Muscle of arm (tissue), 12 donors: ENCODE data around the gene RGS3. TPM values are rescaled to one million over a fixed set of nuclear protein-coding genes. Genes with fewer than 3 reads are reported as not detected.
"Not testable (repeated sequence)": the region's sequence is repeated elsewhere in the genome, so short reads cannot be mapped to it uniquely, and the experiment has no call there.

Experiments used
- DNase-seq: peaks from one replicate; pipeline ENCODE4 v3.0.0-alpha.2; 2013
- polyA plus RNA-seq, 12 donors: library from polyadenylated mRNA; unstranded; fragments of 120-200 nt; gene quantifications; one replicate each; pipeline ENCODE4 v1.2.1, GENCODE V29; 2013; ENCODE audit not compliant: insufficient read length in 12 of 12

The RGS3 gene
- polyA plus RNA-seq, 12 donors = 36.9 to 56.4 (median 43.6) TPM; not detected in 1

- DNase-seq = no peak
Observed at GRCh38 chr9:113484258-113484730, 20.8 kb downstream of the RGS3 start.

GRCh38 chr9:113485761-113486115 is 22.2 kb downstream of the RGS3 start:
- DNase-seq = no peak

- no peak for DNase-seq
Observed at GRCh38 chr9:113486327-113486726, 22.8 kb downstream of the RGS3 start.

GRCh38 chr9:113488071-113488470 is 24.5 kb downstream of the RGS3 start:
- DNase-seq = no peak

GRCh38 chr9:113488490-113488889 is 25.0 kb downstream of the RGS3 start:
- DNase-seq = no peak

- not testable (repeated sequence) for DNase-seq
Observed at GRCh38 chr9:113491147-113491546, 27.6 kb downstream of the RGS3 start.

- DNase-seq = no peak
Observed at GRCh38 chr9:113492343-113493202, 29.0 kb downstream of the RGS3 start.

- DNase-seq = no peak
Observed at GRCh38 chr9:113493203-113493520, 29.6 kb downstream of the RGS3 start.

- DNase-seq = no peak
Observed at GRCh38 chr9:113495526-113495925, 32.0 kb downstream of the RGS3 start.

GRCh38 chr9:113497051-113497450 is 33.5 kb downstream of the RGS3 start:
- DNase-seq = no peak

- DNase-seq = no peak
Observed at GRCh38 chr9:113499153-113499875, 35.8 kb downstream of the RGS3 start.

- no peak for DNase-seq
Observed at GRCh38 chr9:113499876-113500497, 36.5 kb downstream of the RGS3 start.

- no peak for DNase-seq
Observed at GRCh38 chr9:113501129-113501686, 37.7 kb downstream of the RGS3 start.

GRCh38 chr9:113501852-113502251 is 38.3 kb downstream of the RGS3 start:
- no peak for DNase-seq

- DNase-seq = no peak
Observed at GRCh38 chr9:113502427-113503034, 39.0 kb downstream of the RGS3 start.

GRCh38 chr9:113503131-113503541 is 39.6 kb downstream of the RGS3 start:
- DNase-seq = no peak

GRCh38 chr9:113503613-113504211 is 40.2 kb downstream of the RGS3 start:
- DNase-seq = no peak

- no peak for DNase-seq
Observed at GRCh38 chr9:113504725-113505590, 41.4 kb downstream of the RGS3 start.

- no peak for DNase-seq
Observed at GRCh38 chr9:113506090-113506589, 42.6 kb downstream of the RGS3 start.

- DNase-seq = no peak
Observed at GRCh38 chr9:113507256-113507655, 43.7 kb downstream of the RGS3 start.
